T-helper 2 cell (primary cell): ENCODE data around the gene SRPRA.
"Not testable (repeated sequence)": the region's sequence is repeated elsewhere in the genome, so short reads cannot be mapped to it uniquely, and the experiment has no call there.

Experiments
- DNase-seq, 5 experiments: peaks; one replicate each; pipeline versions ENCODE4 v3.0.0 to v3.0.0-alpha.2; 2012 to 2022

SRPRA gene

DNA sequence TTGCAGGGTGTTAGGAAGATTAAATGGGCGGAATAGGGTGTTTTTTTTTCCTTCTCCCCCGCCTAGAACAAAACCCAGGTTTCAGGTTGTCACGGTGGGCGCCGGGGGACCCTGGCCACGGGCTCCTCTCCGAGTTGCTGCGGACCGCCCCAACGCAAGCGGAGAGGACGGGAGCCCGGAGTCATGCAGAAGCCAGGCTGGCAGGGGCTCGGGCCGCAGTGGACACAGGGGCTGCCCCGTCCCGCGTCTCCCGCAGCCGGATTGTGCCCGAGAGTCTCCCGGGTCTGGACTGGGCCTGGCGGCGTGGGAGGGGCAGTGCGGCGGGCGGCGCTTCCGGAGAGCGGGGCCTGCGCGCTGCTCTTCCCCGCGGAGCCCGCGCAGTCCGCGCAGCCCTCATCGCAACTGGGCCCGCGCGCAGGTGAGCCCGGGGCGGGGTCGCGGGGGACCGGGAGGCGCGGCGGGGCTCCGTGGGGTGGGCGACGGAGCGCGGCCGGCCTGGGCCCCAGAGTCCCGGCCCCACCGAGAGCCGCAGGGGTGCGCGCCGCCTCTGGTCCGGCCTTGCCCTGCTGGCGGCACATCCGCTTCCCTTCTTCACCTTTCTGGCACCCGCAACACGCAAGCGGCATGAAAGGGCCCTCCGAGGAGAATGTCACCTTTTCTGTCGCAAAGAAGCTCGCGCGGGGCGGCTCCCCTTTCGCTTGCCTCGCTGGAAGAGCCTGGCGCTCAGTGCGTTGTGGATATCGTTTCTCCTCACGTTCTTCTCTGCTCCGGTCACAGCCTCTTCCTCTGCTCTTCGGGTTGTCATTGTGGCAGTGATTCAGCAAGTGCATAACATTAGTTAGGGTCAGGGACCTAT, 14.3 kb upstream of the SRPRA start, which contains the start of gene TIRAP:
Gene TIRAP (plus strand): TSS at position 358 of the 856 bp plus-strand sequence. CDS start 7,802 bp downstream, outside the sequence.
- DNase-seq = peak; percentile 23 to 81 (median 52)

DNA sequence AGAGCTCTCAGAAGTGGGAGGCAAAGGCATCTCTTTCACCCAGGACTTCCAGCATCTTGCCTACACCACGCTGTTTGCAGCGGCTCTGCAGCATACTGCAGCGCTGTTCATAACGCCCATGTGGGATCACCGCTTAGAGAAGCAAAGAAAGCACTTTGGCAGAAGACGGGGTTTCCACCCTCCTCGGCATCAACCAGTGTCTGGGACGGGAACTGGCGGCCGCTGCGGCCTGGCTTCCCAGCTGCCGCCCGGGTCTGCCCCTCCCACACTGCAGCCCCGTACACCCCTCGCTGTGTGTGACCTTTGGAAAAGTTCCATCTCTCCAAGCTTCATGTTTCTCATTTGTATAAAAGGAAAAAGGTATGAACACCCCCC, 13.7 kb upstream of the SRPRA start:
- DNase-seq = peak in 3 of 5 experiments; percentile 9 to 72 (median 12)

DNA sequence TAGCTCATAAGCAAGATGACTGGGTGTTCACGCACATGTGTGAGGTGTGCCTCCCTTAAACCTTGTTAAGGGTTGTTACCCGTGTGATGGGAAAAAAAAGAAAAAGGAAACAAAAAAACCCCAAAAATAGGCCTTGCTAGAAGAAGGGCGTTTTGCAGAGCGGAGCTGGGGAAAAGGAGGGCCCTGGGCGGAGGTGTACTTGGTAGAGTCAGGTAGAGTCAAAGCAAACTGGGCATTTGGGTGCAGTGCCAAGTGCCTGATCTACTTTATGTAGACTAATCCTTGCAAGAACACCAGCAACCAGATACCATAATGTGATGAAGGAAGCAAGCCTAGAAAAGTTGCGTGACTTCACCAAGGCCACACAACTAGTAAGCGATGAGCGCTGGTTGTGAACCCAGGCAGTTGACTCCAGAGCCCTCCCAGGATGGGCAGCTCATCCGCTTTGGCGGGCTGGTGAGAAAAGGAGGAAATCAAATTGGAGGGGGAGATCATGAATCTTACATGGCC, 13.0 kb upstream of the SRPRA start:
- no peak for DNase-seq

DNA sequence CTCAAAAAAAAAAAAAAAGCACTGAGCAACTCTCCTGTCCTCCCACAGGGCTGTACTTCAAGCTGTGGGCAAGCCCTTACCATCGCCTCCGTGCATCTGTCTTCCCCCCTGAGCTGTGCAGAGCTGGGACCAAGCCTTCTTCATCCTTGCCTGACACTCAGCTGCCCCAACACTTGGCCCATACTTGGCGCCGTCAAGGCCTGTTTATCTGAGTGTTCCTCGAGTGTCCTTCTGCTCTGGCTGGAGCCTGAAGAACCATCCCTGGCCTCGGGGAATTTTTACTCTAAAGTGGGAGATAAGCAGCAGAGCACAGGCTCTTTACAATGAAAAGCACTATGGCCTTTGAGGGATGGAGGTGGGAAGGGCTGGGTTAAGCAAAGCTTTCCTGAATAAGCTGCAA, 12.6 kb upstream of the SRPRA start:
- DNase-seq = no peak

DNA sequence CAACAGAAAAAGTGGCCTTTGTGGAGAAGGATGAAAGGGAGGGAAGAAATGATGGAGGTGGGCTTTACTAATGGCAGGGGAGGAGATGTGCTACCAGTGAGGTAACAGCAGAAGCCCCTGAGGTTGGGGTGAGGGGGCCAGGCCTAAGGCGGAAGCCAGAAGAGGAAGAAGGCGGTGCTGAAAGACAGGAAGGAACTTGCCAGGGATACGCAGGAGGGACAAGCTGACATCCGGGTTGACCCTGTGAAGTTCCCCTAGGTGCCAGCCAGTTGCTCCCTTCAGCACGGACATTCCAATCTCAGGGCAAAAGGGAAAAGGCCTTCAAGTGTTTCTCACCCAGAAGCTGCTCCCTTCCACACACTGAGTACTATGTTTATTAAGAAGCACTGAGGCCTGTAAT, 11.9 kb upstream of the SRPRA start:
- peak in 1 of 5 experiments; percentile 23 for DNase-seq

DNA sequence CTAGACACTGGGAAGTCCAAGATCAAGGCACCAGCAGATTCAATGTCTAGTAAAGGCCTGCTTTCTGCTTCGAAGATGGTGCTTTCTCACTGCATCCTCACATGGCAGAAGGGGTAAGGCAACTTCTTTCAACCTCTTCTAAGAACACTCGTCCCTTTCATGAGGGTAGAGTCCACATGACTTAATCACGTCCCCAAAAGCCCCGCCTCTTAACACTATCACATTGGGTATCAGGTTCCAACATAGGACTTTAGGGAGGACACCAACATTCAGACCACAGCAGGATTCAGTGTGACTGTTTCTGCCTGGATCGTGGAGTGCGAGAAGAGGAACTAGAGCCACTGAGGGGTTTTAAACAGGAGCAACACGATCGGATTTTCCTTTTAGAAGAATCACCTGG, 10.5 kb upstream of the SRPRA start:
- DNase-seq = no peak

DNA sequence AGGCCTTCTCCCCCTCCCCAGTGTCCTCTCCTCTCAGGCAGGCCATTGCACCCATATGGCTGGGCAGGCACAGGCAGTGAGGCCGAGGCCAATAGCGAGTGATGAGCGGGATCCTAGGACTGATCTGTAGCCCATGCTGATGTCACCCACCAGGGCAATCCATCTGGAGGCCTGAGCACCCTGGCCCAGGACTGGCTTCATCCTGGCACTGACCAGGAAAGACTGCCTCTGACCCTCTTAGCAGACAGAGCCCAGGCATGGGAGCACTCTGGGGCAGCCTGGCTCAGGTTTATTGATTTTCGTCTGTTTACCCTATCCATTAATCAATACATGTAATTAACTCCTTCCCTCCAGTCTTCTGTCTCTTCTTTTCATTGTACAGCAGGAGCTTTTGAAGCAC, 9.1 kb upstream of the SRPRA start:
- DNase-seq = no peak

DNA sequence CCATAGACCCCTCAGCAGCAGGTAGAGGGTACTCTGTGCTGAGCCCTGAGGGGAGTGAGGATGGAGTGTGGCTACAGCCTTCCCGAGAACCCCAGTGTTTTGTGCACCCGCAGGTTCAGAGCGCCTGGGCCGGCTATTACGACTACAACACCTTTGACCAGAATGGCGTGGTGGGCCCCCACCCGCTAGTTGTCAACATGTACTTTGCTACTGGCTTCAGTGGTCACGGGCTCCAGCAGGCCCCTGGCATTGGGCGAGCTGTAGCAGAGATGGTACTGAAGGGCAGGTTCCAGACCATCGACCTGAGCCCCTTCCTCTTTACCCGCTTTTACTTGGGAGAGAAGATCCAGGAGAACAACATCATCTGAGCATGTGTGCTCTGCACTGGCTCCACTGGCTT, 8.6 kb upstream of the SRPRA start:
- DNase-seq = no peak

DNA sequence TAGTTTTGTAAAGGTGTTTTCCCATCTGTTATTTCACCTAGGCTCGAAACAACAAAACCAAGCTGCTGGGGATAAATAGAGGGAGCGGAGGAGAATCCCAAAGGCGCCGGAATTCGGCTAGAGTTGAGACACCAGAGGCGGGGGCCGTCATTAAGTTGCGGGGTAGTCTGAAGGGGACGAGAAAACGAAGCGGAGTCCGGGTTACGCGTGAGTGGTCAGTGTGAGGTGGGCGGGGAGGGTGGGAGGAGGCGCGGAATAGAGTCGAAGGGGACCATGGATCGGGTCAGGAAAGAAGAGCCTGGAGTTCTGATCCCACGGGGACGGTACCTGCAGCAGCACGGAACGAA, 361 bp downstream of the SRPRA start:
- no peak for DNase-seq

DNA sequence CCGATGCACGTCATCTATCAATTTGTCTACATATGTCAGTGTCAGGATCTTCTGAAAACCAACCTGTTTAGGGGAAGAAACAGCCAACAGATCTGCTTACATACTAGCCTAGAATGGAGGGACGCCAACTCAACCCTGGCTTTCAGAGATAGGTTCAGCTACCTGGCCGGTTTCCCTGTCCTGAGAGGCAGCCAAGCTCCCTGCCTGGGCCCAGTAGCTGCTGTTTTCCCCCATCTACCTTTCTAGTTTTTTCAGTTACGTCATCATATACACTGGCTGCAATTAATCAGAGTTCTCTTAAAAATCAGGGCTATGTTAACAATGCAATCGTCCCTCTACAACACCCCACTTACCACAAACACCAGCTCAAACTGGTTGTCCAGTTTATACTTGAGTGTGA, 1.0 kb downstream of the SRPRA start:
- DNase-seq = no peak

DNA sequence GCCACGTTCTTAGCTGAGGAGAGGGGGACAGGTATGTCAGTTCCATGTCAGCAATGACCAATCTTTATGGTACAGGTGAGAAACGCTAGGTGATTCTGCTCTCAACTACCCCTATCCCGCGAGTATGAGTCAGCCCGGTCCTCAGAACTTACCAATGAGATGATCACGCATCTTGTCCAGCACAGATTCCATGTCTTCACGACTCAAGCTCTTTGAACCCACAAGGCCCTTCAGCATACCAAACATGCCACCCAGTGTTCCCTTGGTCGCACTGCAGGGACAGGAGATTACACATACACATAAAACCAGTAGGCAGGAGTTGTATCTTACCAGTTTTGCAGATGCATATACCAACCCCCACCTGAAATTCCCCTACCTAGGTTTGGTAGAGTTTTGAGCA, 2.9 kb downstream of the SRPRA start:
- peak in 1 of 5 experiments; percentile 18 for DNase-seq

DNA sequence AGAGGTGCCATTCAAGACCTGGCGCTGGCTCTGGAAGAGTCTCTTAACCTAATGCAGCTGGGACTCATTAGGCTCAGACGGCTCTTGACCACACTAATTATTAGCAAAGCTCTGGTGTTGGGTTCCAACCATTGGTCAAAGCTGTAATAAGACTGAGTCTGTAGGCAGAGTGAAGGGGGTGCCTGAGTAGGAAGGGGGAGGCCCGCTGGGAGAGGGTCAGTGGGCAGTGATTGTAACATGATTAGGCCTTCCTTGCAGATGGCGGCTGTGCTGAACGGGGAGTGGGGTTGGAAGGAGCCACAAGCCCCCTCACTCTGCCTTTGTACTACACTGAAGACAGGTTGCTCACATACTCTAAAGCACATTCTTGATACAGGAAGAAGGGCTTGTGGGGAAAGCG, 5.2 kb downstream of the SRPRA start:
- DNase-seq = no peak

DNA sequence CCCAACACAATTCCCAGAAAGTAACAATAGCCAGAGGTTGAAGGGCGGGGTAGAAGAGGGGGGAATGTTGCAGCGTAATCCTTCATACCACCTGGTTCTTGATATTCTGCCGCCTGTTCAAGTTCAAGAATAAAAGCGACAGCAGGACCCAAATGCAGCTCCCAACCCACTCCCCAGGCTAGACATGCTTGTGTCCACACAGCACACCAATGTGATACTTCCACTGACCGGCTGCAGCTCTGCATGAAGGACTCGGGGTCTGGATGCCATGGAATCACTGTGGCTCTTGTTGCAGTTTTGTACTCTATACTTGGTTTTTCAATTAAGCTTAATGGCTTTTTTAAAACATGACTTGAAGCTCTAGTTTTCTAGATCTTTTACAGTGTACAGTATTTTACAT, 6.5 kb downstream of the SRPRA start:
- DNase-seq = no peak

DNA sequence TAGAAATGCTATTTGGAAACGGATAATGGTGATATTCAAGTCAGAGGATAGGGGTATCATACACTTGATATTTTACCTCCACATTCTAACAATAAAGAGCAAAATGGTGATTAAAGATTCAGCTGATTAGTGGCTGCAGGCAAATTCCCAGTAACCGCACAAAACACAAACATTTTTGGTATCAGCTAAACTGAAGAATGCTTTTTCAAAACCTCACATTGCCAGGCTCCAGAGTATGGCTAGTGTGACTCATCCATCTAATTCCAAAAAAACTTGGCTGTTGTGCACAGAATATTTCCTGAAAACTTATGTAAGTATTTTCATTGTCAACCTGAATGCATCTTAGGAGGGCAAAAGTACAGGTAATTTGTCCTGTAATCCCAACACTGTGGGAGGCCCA, 10.9 kb downstream of the SRPRA start:
- DNase-seq = no peak

DNA sequence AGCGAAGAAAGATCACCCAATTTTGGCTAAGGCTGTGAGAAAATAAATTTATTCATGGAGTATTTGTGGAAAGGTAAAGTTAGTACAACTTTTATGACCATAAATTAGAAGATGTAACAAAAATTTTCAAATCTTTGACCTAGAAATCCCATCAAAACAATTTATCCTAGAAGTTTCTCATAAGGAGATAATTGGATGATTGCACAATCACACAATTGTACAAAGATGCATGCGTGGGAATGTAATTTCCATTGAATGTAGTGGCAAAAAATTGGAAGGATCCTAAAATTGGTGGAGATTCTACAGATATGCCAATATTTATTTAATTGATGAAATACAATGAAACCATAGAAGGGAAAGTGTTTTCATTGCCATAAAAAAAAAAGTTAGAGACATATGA, 11.6 kb downstream of the SRPRA start:
- no peak for DNase-seq

DNA sequence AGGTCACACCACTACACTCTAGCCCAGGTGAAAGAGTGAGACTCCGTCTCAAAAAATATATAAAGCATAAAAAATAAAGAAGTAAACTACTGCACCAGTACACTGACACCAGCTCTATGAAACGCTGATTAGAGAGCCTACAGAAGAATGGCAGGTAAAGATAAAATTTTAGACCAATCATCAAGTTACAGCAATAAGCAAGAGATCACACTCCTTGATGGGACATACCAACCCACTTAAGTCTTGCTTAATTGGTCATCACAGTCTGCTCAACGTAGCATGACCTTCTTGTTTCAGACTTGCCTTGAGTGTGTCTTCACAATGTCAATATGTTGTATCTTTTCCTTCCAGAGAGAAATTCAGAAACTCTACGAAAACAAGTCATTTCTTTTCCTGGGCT, 12.5 kb downstream of the SRPRA start:
- DNase-seq = no peak

DNA sequence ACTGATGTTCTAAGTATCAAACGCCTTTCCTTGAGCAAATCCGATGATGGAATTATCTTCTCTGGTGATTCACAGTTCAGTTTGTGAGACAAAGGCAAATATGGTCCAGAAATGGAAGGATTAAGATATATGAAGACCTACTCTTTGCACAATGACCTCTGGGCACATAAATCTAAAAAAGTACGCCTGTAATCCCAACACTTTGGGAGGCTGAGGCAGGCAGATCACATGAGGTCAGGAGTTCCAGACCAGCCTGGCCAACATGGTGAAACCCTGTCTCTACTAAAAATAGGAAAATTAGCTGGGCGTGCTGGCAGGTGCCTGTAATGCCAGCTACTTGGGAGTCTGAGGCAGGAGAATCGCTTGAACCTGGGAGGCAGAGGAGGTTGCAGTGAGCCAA, 13.2 kb downstream of the SRPRA start:
- DNase-seq = not testable (repeated sequence)

DNA sequence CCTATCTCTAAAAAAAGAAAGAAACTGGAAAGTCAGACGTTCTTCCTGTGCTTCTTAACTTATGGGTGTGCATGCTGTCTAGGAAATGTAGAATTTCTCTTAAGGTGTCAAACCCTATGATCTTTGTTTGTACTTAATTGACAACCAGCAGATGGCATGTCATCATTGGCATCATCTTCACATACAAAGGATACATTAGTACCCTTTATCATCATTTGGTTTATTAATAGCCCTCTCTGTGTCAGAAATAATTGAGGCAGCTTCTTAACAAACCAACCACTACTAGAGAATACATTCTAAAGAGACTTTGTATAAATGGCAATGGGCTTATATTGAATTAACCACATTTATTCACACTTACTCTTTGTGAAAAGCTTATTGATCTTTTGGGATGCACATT, 13.9 kb downstream of the SRPRA start:
- no peak for DNase-seq

DNA sequence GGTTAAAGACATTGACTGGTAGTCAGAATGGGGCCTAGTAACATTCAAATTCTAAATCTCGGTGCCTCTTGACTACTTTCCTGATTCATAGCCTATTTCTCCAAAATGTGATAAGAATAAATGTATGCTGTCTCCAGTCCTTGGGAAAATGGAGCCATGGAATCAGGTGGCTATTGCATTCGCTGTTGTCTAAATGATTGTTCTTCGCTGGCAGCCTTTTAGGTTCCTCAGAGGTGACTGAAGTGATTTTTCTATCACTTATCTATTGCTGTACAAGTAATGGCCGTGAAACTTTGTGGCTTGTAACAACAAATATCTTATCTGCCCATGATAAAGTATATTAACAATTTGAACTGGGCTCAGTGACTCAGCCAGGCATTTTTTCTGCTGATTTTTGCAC, 15.4 kb downstream of the SRPRA start:
- no peak for DNase-seq

DNA sequence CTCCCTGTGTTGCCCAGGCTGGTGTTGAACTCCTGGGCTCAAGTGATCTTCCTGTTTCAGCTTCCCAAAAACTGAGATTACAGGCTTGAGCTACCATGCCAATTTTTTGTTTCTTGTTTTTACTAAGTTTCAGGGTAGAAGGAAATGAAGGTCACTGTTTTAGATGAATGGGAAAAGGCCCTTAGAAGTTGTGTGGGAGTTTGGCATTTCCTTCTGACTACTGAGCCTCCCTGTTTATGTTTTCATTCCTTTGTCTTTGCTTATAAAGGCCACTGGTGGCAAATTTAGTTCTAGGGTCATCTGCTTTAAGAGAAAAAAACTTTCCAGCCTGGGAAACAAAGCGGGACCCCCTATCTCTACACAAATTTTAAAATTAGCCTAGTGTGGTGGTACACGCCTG, 22.1 kb downstream of the SRPRA start:
- DNase-seq = no peak

DNA sequence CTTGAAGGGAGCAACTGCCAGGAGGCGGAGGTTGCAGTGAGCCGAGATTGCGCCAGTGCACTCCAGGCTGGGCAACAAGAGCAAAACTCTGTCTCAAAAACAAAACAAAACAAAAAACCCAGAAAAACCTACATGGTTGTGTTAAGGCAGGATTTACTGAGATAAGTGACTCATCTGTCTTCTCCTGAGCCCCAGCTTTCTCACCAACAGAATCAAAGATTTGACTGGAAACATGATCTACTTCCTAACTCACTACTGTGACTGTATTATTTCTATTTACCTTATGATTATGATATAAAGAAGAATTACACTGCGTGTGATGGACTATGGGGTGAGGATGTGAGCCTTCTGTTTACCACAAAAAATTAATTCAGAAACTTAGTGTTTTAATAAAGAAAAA, 35.3 kb downstream of the SRPRA start:
- no peak for DNase-seq

DNA sequence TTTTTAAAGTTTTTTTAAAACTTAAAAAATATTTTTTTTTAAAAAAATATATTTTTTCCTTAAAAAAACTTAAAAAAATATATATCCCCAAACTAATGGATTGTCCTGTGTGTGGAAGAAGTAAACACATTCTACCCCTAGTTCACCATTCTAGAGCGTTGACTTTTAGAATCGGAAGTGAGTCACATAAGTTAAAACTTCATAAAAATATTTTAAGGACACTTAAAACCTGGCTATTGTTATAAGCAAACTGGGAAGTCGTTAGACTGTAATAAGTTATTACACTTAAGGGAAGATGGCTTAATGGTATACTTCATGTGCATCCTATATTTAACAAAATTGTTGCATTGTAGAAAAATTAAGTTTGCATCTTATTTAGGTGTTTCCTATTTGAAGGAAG, 36.0 kb downstream of the SRPRA start:
- DNase-seq = no peak

DNA sequence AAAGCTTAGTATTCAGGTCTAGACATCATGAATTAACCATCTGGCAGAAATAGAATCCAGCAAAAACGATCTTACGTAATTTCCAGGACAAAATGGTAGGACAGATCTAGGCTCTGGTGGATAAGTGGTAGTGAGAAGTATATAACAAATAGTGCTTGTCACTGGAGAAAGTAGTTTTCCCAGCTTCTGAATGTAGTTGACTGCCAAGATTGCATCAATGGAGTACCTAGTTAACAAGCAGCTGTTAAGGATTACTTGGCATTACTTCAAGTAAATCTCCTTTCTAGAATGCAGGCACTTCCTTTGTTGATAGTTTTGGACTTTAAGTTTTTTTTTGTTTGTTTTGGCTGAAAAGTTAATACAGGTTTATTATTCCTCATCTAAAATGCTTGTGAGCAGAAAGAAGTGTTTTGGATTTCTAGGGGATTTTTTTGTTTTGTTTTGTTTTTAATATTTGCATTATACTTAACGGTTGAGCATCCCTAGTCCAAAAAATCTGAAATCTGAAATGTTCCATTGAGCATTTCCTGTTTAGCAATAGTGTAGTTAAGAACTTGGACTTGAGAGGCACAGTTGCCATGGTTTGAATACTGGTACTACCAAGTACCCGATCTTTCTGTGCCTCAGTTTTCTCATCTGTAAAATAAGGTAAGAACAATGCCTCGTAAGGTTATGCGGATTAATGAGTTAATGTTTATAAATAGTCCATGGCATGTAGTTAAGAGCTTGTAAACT, 36.8 kb downstream of the SRPRA start:
- no peak for DNase-seq

DNA sequence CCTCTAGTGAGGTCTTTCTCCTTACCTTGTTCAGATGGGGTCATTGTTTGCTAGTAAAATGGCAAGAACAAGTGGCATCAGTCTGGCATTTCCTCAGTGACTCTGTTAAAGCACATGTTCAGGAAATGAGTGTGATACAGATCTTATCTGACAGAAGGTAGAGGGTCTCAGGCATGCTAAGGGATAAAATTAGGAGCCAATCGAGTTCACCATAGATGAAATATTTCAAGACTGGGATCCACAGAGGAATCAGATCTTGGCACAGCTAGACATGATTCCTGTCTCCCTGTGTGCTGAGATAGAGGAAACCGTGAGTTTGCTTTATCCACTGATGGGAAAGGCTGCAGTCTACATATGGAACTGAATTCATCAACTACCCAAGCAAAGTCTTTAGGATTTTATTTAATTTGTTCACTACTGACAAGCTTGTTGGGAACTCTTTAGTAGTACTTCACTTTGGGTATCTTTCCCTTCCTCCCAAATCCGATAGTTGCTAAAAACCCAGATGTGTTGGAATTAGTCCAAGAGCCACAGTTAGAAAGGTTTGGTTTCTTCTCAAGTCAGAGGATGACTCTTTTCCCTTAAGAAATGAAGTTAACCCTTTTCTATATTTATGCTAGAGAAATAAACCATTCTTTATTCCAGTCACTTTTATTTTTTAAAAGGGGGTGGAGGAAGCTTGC, 38.7 kb downstream of the SRPRA start:
- no peak for DNase-seq
